Spleen (tissue), 11 donors: Measurements from ENCODE around the gene JMY. TPM values are rescaled to one million over a fixed set of nuclear protein-coding genes. Genes with fewer than 3 reads are reported as not detected.

Source experiments
- DNase-seq: peaks from one replicate; pipeline ENCODE4 v3.0.0-alpha.2; 2020
- H3K27ac ChIP-seq, 8 donors: fragments of 200-600 bp; sonication (generic) in 7 of 8; 1 replicate in 4 of 8; 2 replicates in 4 of 8; pipeline versions ENCODE4 v1.5.0 to v1.8.0; 2016 to 2021; ENCODE audit warnings: inconsistent platforms in 4 of 8, mild to moderate bottlenecking in 4 of 8, moderate library complexity in 1 of 8
- H3K27me3 ChIP-seq, 7 donors: fragments of 200-600 bp; sonication (generic) in 6 of 7; replicated peaks in 1 of 7; 1 replicate in 4 of 7; 2 replicates in 3 of 7; pipeline versions ENCODE4 v1.5.0 to v1.8.0; 2016 to 2021; ENCODE audit warnings: inconsistent platforms in 3 of 7, mild to moderate bottlenecking in 1 of 7
- H3K36me3 ChIP-seq, 6 donors: fragments of 200-600 bp; sonication (generic) in 5 of 6; 1 replicate in 4 of 6; 2 replicates in 2 of 6; pipeline versions ENCODE4 v1.5.0 to v1.8.0; 2016 to 2021; ENCODE audit warnings: inconsistent platforms in 2 of 6
- H3K4me1 ChIP-seq, 6 donors: fragments of 200-600 bp; sonication (generic) in 5 of 6; 1 replicate in 3 of 6; 2 replicates in 3 of 6; pipeline versions ENCODE4 v1.5.0 to v1.8.0; 2016 to 2021; ENCODE audit warnings: inconsistent platforms in 3 of 6
- H3K4me3 ChIP-seq, 8 donors: fragments of 200-600 bp; sonication (generic) in 7 of 8; 1 replicate in 4 of 8; 2 replicates in 4 of 8; pipeline versions ENCODE4 v1.5.0 to v1.8.0; 2016 to 2021; ENCODE audit warnings: inconsistent platforms in 4 of 8, mild to moderate bottlenecking in 4 of 8, moderate library complexity in 2 of 8
- H3K9me3 ChIP-seq, 8 donors: fragments of 200-600 bp; sonication (generic) in 7 of 8; 1 replicate in 4 of 8; 2 replicates in 4 of 8; pipeline versions ENCODE4 v1.5.0 to v1.8.0; 2016 to 2021; ENCODE audit warnings: inconsistent platforms in 4 of 8
- CTCF ChIP-seq, 11 experiments: fragments of 200-600 bp in 7 of 11; fragments of 450-650 bp in 4 of 11; sonication (generic) in 4 of 11; IDR thresholded peaks in 8 of 11; conservative IDR thresholded peaks in 3 of 11; 1 replicate in 7 of 11; 2 replicates in 4 of 11; pipeline versions ENCODE4 v1.4.0 to v1.8.0; 2016 to 2021; ENCODE audit warnings: antibody characterized with exemption in 11 of 11, inconsistent platforms in 4 of 11, mild to moderate bottlenecking in 1 of 11
- POLR2A ChIP-seq, 3 donors: fragments of 450-650 bp; IDR thresholded peaks; one replicate each; pipeline ENCODE4 v1.5.1; 2017; ENCODE audit warnings: antibody characterized with exemption in 3 of 3, mild to moderate bottlenecking in 1 of 3
- POLR2AphosphoS5 ChIP-seq, 3 donors: sonication (generic); formaldehyde crosslinking; IDR thresholded peaks; one replicate each; pipeline ENCODE4 v1.5.1; 2017; ENCODE audit warnings: antibody characterized with exemption in 3 of 3
- WGBS, 5 donors: extraction: QIAGEN DNeasy Blood & Tissue Kit in 3 of 5; methylation state at CpG; one replicate each; pipeline versions ENCODE4 v1.1.5 to v1.1.7; 2013 to 2018; 5-methylcytosine and 5-hydroxymethylcytosine counted together
- intact Hi-C: fragments of 100-400 bp; cut with DNase I; formaldehyde crosslinking; loops from one replicate; pipeline ENCODE4 v1.15.0; 2023; ENCODE audit warnings: low total_unique reads
- polyA plus RNA-seq, 3 donors: library from polyadenylated mRNA; stranded (reverse); fragments of 200-250 nt; gene quantifications; one replicate each; pipeline ENCODE4 v1.2.1, GENCODE V29; 2013
- total RNA-seq, 7 donors: library from RNA; depleted of rRNA in 3 of 7; stranded (reverse); fragments of >200 nt in 3 of 7; fragmentation: NEBNext Ultra II Directional in 4 of 7; extraction: Animal tissue kit (Norgen Biotek cat#: 25700) in 4 of 7; gene quantifications; one replicate each; pipeline versions ENCODE4 v1.1.0 to v1.2.1, GENCODE V29; 2016 to 2021
- donor health status: healthy with polysubstance abuse.
- donor health status: DM: no; HTN: no; CAD: no; lungs with moderate emphysema.
- donor health status: DM: no; HTN: no; CAD: no.
- donor health status: Bipolar disorder and iron deficiency.
- donor health status: healthy.
- donor health status: DM: no; HTN: no; CAD: no.
- donor health status: DM: yes; HTN: yes; CAD: no.

JMY gene
- total and polyA plus RNA-seq, 10 donors: 2.0 to 19.6 (median 11.6) TPM

- Histone ChIP-seq H3K9me3 (no peaks in the 10 kb centered on the region), H3K4me3 (peak overlapping the region; percentile 63 to 96 (median 88)), H3K4me1 (peaks cover 16 to 58% (median 41%) of the 10 kb centered on the region in 6 donors), H3K27ac (peak overlapping the region; percentile 79 to 97 (median 92)), H3K36me3 (no peaks in the 10 kb centered on the region), H3K27me3 (peaks cover 0 to 10% (median 0%) of the 10 kb centered on the region in 7 donors)
- DNase-seq: no peak
- intact Hi-C loops: no loop called here
- TF ChIP-seq POLR2A (IDR thresholded peaks at IDR 0.05) (no peak), CTCF (IDR thresholded peaks at IDR 0.05 in 8 of 11, conservative IDR thresholded peaks at IDR 0.05 in 3 of 11) (peak in 1 of 11 experiments; percentile 2)
- WGBS, 5 donors: 0 to 1% (median 0%) methylated on average over 27 to 78 of the region's 78 CpGs
Measured at GRCh38 chr5:79236362-79236969, 535 bp downstream of the JMY start.

GRCh38 chr5:79236970-79237739 lies 1.2 kb downstream of the JMY start:
- Histone ChIP-seq H3K4me1 (peaks cover 16 to 65% (median 42%) of the 10 kb centered on the region in 6 donors), H3K4me3 (peak overlapping the region; percentile 63 to 96 (median 88)), H3K27me3 (peaks cover 0 to 10% (median 0%) of the 10 kb centered on the region in 7 donors), H3K9me3 (no peaks in the 10 kb centered on the region), H3K36me3 (no peaks in the 10 kb centered on the region), H3K27ac (peak overlapping the region; percentile 79 to 97 (median 92))
- WGBS, 5 donors: 1% methylated on average over 31 to 61 of the region's 61 CpGs
- TF ChIP-seq POLR2A (IDR thresholded peaks at IDR 0.05) (no peak), POLR2AphosphoS5 (IDR thresholded peaks at IDR 0.05) (peak in 2 of 3 donors; percentile 62 to 66)
- intact Hi-C loops: no loop called here
- peak; percentile 85 for DNase-seq

GRCh38 chr5:79237740-79238560 lies 2.0 kb downstream of the JMY start:
- no peak for TF ChIP-seq POLR2A (IDR thresholded peaks at IDR 0.05)
- no peak for TF ChIP-seq POLR2AphosphoS5 (IDR thresholded peaks at IDR 0.05)
- no peak for TF ChIP-seq CTCF (IDR thresholded peaks at IDR 0.05 in 8 of 11, conservative IDR thresholded peaks at IDR 0.05 in 3 of 11)
- peaks cover 0 to 10% (median 0%) of the 10 kb centered on the region in 7 donors for H3K27me3 ChIP-seq
- no peak for DNase-seq
- WGBS, 5 donors: 18 to 27% (median 23%) methylated on average over 14 of the region's 14 CpGs
- H3K27ac ChIP-seq: peak overlapping the region in 6 of 8 donors; percentile 84 to 97 (median 94)
- no peaks in the 10 kb centered on the region for H3K36me3 ChIP-seq
- no peaks in the 10 kb centered on the region for H3K9me3 ChIP-seq
- intact Hi-C loops: no loop called here
- peak overlapping the region; percentile 63 to 96 (median 88) for H3K4me3 ChIP-seq
- H3K4me1 ChIP-seq: peaks cover 16 to 72% (median 48%) of the 10 kb centered on the region in 6 donors

GRCh38 chr5:79240561-79240960 lies 4.6 kb downstream of the JMY start:
- no peaks in the 10 kb centered on the region for H3K9me3 ChIP-seq
- H3K4me1 ChIP-seq: peaks cover 16 to 90% (median 56%) of the 10 kb centered on the region in 6 donors
- TF ChIP-seq CTCF (IDR thresholded peaks at IDR 0.05 in 8 of 11, conservative IDR thresholded peaks at IDR 0.05 in 3 of 11) (no peak), POLR2AphosphoS5 (IDR thresholded peaks at IDR 0.05) (no peak), POLR2A (IDR thresholded peaks at IDR 0.05) (no peak)
- intact Hi-C loops: no loop called here
- no peak for DNase-seq
- peak overlapping the region in 1 of 8 donors; percentile 37 for H3K4me3 ChIP-seq
- no peaks in the 10 kb centered on the region for H3K36me3 ChIP-seq
- 93 to 99% (median 97%) methylated on average over 2 of the region's 2 CpGs for WGBS, 5 donors
- H3K27ac ChIP-seq: no peak overlapping the region
- peaks cover 0 to 10% (median 0%) of the 10 kb centered on the region in 7 donors for H3K27me3 ChIP-seq
